Measurements from ENCODE around the gene PTGS1.

DNA sequence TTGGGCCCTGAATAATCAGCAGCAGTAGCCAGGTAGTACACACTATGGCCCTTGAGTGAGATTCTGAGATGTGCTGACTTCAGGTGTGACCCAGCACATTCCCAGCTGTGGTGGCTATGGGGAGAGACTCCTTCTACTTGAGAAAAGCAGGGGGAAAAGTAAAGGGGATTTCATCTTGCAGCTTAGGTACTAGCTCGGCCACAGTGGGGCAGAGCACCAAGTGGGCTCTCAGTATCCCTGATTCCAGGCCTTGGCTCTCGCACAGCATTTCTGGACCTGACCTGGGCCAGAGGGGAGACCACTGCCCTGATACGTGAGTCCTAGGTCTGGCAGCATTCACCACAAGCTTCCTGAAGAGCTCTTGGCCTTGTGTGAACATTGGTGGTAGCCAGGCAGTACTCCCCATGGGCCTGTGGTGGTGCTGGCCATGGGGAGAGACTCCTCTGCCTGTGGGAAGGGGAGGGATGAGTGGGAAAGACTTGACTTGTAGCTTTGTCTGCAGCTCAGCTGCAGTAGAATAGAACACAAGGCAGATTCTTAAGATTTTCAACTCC lies 27.6 kb downstream of the PTGS1 start:
- TF ChIP-seq, protein P1, sequence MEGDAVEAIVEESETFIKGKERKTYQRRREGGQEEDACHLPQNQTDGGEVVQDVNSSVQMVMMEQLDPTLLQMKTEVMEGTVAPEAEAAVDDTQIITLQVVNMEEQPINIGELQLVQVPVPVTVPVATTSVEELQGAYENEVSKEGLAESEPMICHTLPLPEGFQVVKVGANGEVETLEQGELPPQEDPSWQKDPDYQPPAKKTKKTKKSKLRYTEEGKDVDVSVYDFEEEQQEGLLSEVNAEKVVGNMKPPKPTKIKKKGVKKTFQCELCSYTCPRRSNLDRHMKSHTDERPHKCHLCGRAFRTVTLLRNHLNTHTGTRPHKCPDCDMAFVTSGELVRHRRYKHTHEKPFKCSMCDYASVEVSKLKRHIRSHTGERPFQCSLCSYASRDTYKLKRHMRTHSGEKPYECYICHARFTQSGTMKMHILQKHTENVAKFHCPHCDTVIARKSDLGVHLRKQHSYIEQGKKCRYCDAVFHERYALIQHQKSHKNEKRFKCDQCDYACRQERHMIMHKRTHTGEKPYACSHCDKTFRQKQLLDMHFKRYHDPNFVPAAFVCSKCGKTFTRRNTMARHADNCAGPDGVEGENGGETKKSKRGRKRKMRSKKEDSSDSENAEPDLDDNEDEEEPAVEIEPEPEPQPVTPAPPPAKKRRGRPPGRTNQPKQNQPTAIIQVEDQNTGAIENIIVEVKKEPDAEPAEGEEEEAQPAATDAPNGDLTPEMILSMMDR (IDR thresholded peaks at IDR 0.05) = no peak
- TF ChIP-seq POLR2A (IDR thresholded peaks at IDR 0.05) = no peak
- TF ChIP-seq POLR2AphosphoS5 (IDR thresholded peaks at IDR 0.05) = no peak
- TF ChIP-seq EP300 (IDR thresholded peaks at IDR 0.05) = no peak

All from upper lobe of left lung (tissue), 4 donors.